Esophagus squamous epithelium (tissue), 4 donors: ENCODE measurements around the gene SMPD3.

Source experiments
- POLR2A ChIP-seq, 4 donors: fragments of 450-650 bp; IDR thresholded peaks; one replicate each; pipeline ENCODE4 v1.6.1; 2017; ENCODE audit warnings: antibody characterized with exemption in 4 of 4, mild to moderate bottlenecking in 4 of 4, moderate library complexity in 3 of 4
- TF ChIP-seq, protein P1 (sequence below), 6 experiments: fragments of 450-650 bp in 4 of 6; fragments of 200-600 bp in 2 of 6; sonication (generic) in 2 of 6; IDR thresholded peaks; one replicate each; pipeline ENCODE4 v1.5.1; 2016 to 2019; ENCODE audit warnings: antibody characterized with exemption in 6 of 6, mild to moderate bottlenecking in 4 of 6, moderate library complexity in 4 of 6

DNA sequence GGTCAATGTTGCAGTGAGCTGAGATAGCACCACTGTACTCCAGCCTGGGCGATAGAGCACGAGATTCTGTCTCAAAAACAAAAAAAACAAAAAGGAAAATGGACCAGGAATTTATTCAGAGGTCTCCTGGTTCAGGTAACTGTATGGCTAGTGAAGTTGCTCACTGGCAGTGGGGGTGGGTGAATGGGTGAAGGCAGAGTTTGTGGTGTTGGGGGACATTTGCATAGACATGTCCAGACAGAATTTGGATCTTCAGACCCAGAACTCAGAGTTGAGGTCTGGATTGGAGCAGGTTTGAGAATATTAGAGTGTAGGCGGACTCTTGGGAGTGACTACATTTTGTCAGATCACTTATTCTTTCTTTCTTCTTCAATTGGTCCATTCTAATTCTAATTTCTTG, 55.0 kb downstream of the SMPD3 start:
- TF ChIP-seq, protein P1, sequence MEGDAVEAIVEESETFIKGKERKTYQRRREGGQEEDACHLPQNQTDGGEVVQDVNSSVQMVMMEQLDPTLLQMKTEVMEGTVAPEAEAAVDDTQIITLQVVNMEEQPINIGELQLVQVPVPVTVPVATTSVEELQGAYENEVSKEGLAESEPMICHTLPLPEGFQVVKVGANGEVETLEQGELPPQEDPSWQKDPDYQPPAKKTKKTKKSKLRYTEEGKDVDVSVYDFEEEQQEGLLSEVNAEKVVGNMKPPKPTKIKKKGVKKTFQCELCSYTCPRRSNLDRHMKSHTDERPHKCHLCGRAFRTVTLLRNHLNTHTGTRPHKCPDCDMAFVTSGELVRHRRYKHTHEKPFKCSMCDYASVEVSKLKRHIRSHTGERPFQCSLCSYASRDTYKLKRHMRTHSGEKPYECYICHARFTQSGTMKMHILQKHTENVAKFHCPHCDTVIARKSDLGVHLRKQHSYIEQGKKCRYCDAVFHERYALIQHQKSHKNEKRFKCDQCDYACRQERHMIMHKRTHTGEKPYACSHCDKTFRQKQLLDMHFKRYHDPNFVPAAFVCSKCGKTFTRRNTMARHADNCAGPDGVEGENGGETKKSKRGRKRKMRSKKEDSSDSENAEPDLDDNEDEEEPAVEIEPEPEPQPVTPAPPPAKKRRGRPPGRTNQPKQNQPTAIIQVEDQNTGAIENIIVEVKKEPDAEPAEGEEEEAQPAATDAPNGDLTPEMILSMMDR (IDR thresholded peaks at IDR 0.05), result no peak
- no peak for TF ChIP-seq POLR2A (IDR thresholded peaks at IDR 0.05)
